ENCODE results near the gene CHSY1.

- no peak for TF ChIP-seq CTCF (IDR thresholded peaks at IDR 0.05)
- no peak for TF ChIP-seq EZH2 (IDR thresholded peaks at IDR 0.05; ENCODE audit: borderline replicate concordance, insufficient read depth, low read depth, low read length, poor library complexity, severe bottlenecking)
These were observed 111.7 kb downstream of the CHSY1 start for GRCh38 chr15:101139986-101140696.
